Thymus (tissue), 11 donors: Measurements from ENCODE around the gene SETBP1. TPM values are rescaled to one million over a fixed set of nuclear protein-coding genes. Genes with fewer than 3 reads are reported as not detected.

ENCODE experiments used
- DNase-seq, 9 donors: peaks; one replicate each; pipeline ENCODE4 v3.0.0-alpha.2; 2013; ENCODE audit warnings: low spot score in 9 of 9, low read depth in 6 of 9, missing footprints in 1 of 9
- H3K27ac ChIP-seq, 2 donors: one replicate each; pipeline ENCODE4 v1.5.1; 2013; ENCODE audit warnings: control low read depth in 1 of 2, low read depth in 1 of 2, low read length in 1 of 2, mild to moderate bottlenecking in 1 of 2, moderate library complexity in 1 of 2
- H3K27me3 ChIP-seq, 2 donors: one replicate each; pipeline ENCODE4 v1.5.1; 2013; ENCODE audit warnings: low read length in 1 of 2; ENCODE audit not compliant: control insufficient read depth in 2 of 2, insufficient read depth in 1 of 2
- H3K36me3 ChIP-seq, 2 donors: one replicate each; pipeline ENCODE4 v1.5.1; 2013; ENCODE audit warnings: low read length in 1 of 2, mild to moderate bottlenecking in 1 of 2, moderate library complexity in 1 of 2; ENCODE audit not compliant: control insufficient read depth in 2 of 2, insufficient read depth in 2 of 2
- H3K4me1 ChIP-seq, 2 donors: one replicate each; pipeline ENCODE4 v1.5.1; 2013; ENCODE audit warnings: low read length in 2 of 2; ENCODE audit not compliant: control insufficient read depth in 2 of 2, insufficient read depth in 2 of 2
- H3K4me3 ChIP-seq, 2 donors: one replicate each; pipeline ENCODE4 v1.5.1; 2013; ENCODE audit warnings: low read length in 2 of 2, control low read depth in 1 of 2, mild to moderate bottlenecking in 1 of 2
- H3K9me3 ChIP-seq, 2 donors: one replicate each; pipeline ENCODE4 v1.5.1; 2013; ENCODE audit warnings: low read length in 1 of 2, mild to moderate bottlenecking in 1 of 2; ENCODE audit not compliant: control insufficient read depth in 2 of 2, insufficient read depth in 1 of 2
- WGBS: extraction: QIAGEN DNeasy Blood & Tissue Kit; methylation state at CpG from one replicate; pipeline ENCODE4 v1.1.7; 2013; 5-methylcytosine and 5-hydroxymethylcytosine counted together
- polyA plus RNA-seq: library from polyadenylated mRNA; stranded (reverse); fragments of 200-250 nt; gene quantifications from one replicate; pipeline ENCODE4 v1.2.3, GENCODE V29; 2013
- total RNA-seq: library from RNA; stranded (reverse); fragments of 120-200 nt; gene quantifications from one replicate; pipeline ENCODE4 v1.2.4, GENCODE V29; 2013
- donor health status: healthy.

The SETBP1 gene
- total and polyA plus RNA-seq, 2 donors, result 3.3 to 8.5 TPM

DNA sequence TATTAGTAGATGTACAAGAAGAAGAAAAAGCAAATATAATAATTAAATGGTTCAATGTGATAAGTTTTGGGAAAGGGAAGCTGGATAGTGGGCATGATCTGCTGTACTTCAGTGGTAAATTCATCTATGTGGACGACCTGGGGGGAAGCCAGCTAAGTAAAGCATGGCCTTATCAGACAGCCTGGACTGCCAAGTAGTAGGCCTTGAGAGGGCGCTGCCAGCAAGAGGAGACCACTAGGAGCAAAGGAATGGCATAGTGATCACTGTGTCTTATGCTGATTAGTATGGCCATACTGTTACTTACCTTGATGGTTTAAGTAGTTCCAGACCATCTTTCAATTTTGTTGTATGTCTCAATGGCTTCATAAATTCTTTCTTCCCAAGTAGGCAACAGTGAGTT lies 287.6 kb downstream of the SETBP1 start:
- no peak for DNase-seq
- Histone ChIP-seq H3K9me3 (no peaks in the 10 kb centered on the region), H3K27ac (no peak overlapping the region), H3K4me3 (no peak overlapping the region), H3K4me1 (no peaks in the 10 kb centered on the region), H3K27me3 (no peaks in the 10 kb centered on the region), H3K36me3 (no peaks in the 10 kb centered on the region)
- 95% methylated on average over 2 of the region's 2 CpGs for WGBS

DNA sequence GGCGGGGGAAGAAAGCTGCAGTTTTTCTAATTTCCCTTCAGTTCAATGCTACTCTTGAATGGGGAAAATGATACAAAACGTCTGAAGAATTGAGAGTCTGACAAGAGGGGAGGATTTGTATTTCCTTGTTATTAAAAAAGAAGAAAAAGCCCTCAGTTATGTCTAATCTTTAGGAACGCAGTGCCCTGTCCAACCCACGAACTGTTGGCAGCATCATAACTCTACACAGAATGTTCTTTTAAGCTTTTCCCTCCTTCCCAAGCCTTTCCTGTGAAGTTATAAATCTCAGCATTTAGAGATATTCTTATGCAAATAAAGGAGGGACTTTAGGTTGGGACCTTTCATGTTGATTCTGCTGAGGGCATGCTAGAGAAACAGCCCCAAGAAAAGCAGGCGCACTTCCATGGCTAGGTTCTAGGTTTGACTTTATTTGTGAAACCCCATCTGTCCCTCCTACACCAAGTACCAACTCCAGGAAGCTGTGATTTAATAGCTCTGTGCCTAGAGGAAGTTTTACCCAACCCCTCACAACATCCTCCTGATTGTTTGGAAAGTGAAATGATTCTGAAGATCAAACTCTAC lies 288.6 kb downstream of the SETBP1 start:
- Histone ChIP-seq H3K36me3 (no peaks in the 10 kb centered on the region), H3K27ac (no peak overlapping the region), H3K9me3 (no peaks in the 10 kb centered on the region), H3K4me3 (no peak overlapping the region), H3K27me3 (no peaks in the 10 kb centered on the region), H3K4me1 (no peaks in the 10 kb centered on the region)
- DNase-seq, result no peak
- 87% methylated on average over 5 of the region's 5 CpGs for WGBS

DNA sequence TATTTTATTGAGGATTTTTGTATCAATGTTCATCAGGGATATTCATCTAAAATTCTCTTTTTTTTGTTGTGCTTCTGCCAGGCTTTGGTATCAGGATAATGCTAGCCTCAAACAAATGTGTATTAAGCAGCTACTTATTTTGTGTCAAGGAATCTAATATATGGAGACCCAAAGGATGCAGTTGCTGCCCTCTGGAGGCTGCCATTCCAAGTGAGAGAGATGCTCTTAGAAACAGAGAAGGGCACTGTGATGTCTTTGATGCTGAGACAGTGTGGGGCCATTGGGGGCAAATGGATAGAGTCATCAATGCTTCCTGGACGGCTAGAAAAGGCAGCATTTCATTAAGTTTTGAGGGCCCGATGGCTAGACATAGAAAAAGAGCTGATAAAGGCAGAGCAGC lies 292.6 kb downstream of the SETBP1 start:
- DNase-seq, result peak in 1 of 9 donors; percentile 18
- Histone ChIP-seq H3K27ac (no peak overlapping the region), H3K27me3 (no peaks in the 10 kb centered on the region), H3K9me3 (no peaks in the 10 kb centered on the region), H3K4me3 (no peak overlapping the region), H3K36me3 (no peaks in the 10 kb centered on the region), H3K4me1 (no peaks in the 10 kb centered on the region)
- 98% methylated on average over 2 of the region's 2 CpGs for WGBS

DNA sequence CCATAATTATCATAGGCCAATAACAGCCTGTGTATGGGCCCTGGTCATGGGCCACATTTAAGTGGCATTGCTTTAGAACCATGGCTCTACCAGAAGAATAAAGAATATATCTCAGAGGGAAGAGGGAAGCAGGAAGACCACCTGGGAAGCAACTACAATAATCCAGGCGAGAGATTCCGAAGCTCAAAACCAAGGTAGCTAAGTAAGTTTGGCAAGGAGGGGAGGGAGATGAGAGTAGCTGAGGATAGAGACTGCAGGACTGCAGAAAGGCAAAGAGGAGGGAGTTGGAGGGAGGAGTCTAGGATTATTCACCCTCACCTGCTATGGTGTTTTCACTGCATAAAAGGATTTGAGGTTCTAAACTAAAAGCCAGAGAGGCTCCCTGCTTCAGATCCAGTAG lies 293.5 kb downstream of the SETBP1 start:
- H3K9me3 ChIP-seq, result no peaks in the 10 kb centered on the region
- no peaks in the 10 kb centered on the region for H3K4me1 ChIP-seq
- DNase-seq, result no peak
- no peak overlapping the region for H3K27ac ChIP-seq
- 98% methylated on average over 2 of the region's 2 CpGs for WGBS
- no peaks in the 10 kb centered on the region for H3K27me3 ChIP-seq
- no peaks in the 10 kb centered on the region for H3K36me3 ChIP-seq
- no peak overlapping the region for H3K4me3 ChIP-seq

DNA sequence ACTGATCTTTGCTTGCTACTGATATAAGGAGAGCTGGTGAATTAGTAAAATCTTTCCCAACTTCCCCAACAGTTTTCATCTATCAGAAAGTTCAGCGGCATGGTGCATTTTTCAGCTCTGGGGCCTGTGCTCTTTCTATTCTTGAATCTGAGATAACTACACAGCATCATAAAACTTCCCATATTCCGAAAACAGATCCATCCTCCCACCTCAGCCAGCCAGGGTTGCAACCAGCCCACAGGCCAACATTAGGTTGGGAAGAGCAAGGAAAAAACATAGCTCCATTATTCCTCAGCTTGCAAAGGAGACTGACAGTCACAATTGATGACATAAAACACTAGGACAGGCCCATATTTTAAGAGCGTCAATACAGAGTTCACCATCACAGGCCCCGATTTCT lies 297.2 kb downstream of the SETBP1 start:
- no peaks in the 10 kb centered on the region for H3K27me3 ChIP-seq
- H3K9me3 ChIP-seq, result no peaks in the 10 kb centered on the region
- no peak overlapping the region for H3K27ac ChIP-seq
- no peaks in the 10 kb centered on the region for H3K36me3 ChIP-seq
- H3K4me3 ChIP-seq, result no peak overlapping the region
- 97% methylated on average over 4 of the region's 4 CpGs for WGBS
- H3K4me1 ChIP-seq, result no peaks in the 10 kb centered on the region
- no peak for DNase-seq

DNA sequence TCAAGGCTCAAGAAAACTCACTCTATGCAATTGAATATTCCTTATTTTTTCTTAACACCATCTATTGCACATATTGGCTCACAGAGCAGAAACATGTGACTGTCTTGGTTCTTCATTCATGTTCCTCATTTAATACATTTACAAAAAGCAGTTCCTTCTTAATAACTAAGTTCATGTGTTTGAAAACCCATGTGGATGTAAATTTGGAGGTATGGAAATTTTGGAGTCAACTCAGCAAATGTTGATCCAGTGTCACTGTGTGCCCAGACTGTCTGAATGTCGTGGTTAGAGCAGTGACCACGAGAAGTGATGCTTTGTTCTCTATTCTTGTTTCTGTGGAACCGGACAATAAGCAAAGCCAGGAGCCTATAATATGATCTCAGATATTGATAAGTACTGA lies 299.1 kb downstream of the SETBP1 start:
- no peaks in the 10 kb centered on the region for H3K27me3 ChIP-seq
- H3K36me3 ChIP-seq, result no peaks in the 10 kb centered on the region
- WGBS, result 78% methylated on average over 3 of the region's 3 CpGs
- H3K4me3 ChIP-seq, result no peak overlapping the region
- no peak overlapping the region for H3K27ac ChIP-seq
- no peaks in the 10 kb centered on the region for H3K9me3 ChIP-seq
- no peaks in the 10 kb centered on the region for H3K4me1 ChIP-seq
- DNase-seq, result no peak

DNA sequence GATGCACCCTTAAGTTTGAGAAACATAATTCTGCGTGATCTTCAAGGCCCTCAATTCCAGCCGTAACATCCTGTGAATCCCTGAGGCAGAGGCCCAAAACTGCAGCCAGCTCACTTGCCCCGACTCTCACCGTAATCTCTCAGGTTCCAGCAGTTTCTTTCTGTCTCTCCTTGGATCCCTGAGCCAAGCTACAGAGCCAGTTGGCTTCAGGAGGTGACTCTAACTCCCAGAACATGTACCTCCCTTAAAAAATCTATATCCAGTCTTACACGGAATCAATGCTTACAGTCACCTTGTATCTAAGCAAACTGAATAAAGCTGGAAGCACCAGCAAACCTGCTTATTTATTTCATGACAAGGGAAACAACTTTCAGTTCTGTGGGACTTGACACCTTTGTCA lies 300.4 kb downstream of the SETBP1 start:
- no peak for DNase-seq
- H3K9me3 ChIP-seq, result no peaks in the 10 kb centered on the region
- no peaks in the 10 kb centered on the region for H3K36me3 ChIP-seq
- no peak overlapping the region for H3K27ac ChIP-seq
- WGBS, result 97% methylated on average over 5 of the region's 5 CpGs
- H3K4me3 ChIP-seq, result no peak overlapping the region
- no peaks in the 10 kb centered on the region for H3K27me3 ChIP-seq
- H3K4me1 ChIP-seq, result no peaks in the 10 kb centered on the region

DNA sequence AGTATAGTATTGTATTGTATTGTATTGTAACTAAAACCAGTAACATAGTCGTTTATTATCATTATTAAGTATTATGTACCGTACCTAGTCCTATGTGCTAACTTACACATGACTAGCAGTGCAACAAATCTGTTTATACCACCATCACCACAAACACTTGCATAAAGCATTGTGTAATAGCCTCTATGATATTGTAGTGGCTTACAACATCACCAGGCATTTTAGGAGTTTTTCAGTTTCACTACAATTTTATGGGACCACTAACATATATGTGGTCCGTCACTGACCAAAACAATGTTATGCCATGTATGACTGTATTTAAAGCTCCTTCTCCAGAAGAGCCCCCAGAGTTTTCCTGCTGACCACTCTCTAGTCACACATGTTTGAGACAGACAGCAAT lies 306.2 kb downstream of the SETBP1 start:
- H3K4me3 ChIP-seq, result no peak overlapping the region
- no peaks in the 10 kb centered on the region for H3K4me1 ChIP-seq
- H3K27ac ChIP-seq, result no peak overlapping the region
- no peaks in the 10 kb centered on the region for H3K9me3 ChIP-seq
- H3K36me3 ChIP-seq, result no peaks in the 10 kb centered on the region
- 97% methylated on average over 3 of the region's 3 CpGs for whole genome bisulfite sequencing
- no peak for DNase-seq
- H3K27me3 ChIP-seq, result no peaks in the 10 kb centered on the region

DNA sequence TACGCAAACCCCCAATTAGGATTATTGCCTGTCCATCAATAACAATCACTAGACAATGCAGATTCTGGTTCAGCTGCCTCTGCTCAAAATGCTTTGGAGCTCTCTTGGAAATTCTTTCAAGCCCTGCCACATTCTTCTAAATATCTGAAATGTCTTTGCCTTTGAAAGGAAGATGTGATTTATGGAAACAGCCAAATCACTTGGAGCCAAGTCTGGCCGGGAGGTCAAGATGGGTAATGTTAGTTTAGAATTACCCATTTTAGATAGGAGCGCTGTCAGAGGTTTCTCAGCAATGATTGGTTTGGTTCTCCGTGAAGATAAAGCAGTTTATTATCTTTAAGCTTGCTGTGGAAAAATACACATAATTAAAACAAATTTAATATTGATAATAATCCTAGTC lies 306.7 kb downstream of the SETBP1 start:
- Histone ChIP-seq H3K4me1 (no peaks in the 10 kb centered on the region), H3K27me3 (no peaks in the 10 kb centered on the region), H3K27ac (no peak overlapping the region), H3K4me3 (no peak overlapping the region), H3K36me3 (no peaks in the 10 kb centered on the region), H3K9me3 (no peaks in the 10 kb centered on the region)
- 98% methylated on average over 4 of the region's 4 CpGs for WGBS
- no peak for DNase-seq
